ENCODE measurements around the gene MAP10.
A peak's percentile ranks its signal among the peaks of the same experiment; 100 is the strongest.

Gene MAP10, protein sequence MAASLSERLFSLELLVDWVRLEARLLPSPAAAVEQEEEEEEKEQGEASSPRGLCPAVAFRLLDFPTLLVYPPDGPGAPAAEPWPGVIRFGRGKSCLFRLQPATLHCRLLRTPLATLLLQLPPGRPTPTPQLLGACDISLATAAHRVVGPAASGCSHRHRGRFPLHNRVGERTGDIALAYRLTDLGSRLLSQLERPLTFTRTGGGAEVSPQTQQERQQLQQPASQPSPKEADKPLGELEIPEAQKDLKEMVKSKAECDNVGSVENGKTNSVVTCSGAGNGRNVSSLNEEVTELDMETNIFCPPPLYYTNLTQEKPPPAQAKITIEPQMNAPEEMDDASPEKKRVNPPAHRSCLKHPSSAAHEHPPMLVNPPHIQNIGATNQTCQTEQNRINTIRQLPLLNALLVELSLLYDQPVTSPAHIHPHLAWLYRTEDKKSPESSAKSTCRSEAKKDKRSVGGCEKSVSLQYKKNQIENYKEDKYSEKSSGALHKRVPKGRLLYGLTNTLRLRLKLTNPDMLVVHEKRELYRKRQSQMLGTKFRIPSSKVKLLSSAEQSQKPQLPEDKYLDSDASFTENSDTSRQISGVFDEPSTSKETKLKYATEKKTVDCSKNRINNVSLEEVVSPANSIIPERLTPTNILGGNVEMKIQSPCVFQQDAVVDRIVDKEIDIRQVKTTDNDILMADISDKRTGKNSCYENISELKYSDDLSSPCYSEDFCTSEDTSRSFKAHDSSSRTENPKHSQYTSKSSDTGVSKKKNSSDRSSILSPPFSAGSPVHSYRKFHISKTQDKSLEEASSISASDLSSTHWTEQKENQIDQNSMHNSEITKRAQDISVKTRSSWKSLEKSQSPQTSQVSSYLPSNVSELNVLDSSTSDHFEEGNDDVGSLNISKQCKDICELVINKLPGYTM

GRCh38 chr1:232805269-232806185 lies at the start of gene MAP10:
Gene MAP10 (plus strand): TSS chr1:232805416. CDS start chr1:232805450, 34 bp downstream.
- no peaks in the 10 kb centered on the region for H3K9me3 ChIP-seq (ENCODE audit: control insufficient read depth in 1 of 2, low read length in 2 of 2)
- H3K27me3 ChIP-seq (ENCODE audit: control insufficient read depth in 1 of 2, insufficient read depth in 2 of 2, low read length in 2 of 2) = no peaks in the 10 kb centered on the region
- peaks cover 8 to 23% of the 10 kb centered on the region in 2 donors for H3K4me1 ChIP-seq (ENCODE audit: control insufficient read depth in 1 of 2, insufficient read depth in 2 of 2, low read length in 2 of 2)
- peak within 1 kb of the TSS; percentile 83 to 85 for H3K4me3 ChIP-seq (ENCODE audit: low read depth in 1 of 2, low read length in 2 of 2)
- peak within 1 kb of the TSS; percentile 40 for H3K27ac ChIP-seq (ENCODE audit: low read depth, low read length)
- peak within 1 kb of the TSS; percentile 67 to 80 for H3K9ac ChIP-seq (ENCODE audit: low read depth in 1 of 2, low read length in 2 of 2)
- H3K36me3 ChIP-seq (ENCODE audit: control insufficient read depth in 1 of 2, insufficient read depth in 2 of 2, low read length in 2 of 2) = no peaks in the 10 kb centered on the region

GRCh38 chr1:232764458-232765251 lies 40.6 kb upstream of the MAP10 start:
- Histone ChIP-seq H3K27me3 (ENCODE audit: control insufficient read depth in 1 of 2, insufficient read depth in 2 of 2, low read length in 2 of 2) (no peaks in the 10 kb centered on the region), H3K9ac (ENCODE audit: low read depth in 1 of 2, low read length in 2 of 2) (no peak overlapping the region), H3K4me1 (ENCODE audit: control insufficient read depth in 1 of 2, insufficient read depth in 2 of 2, low read length in 2 of 2) (peaks cover 31 to 41% of the 10 kb centered on the region in 2 donors), H3K36me3 (ENCODE audit: control insufficient read depth in 1 of 2, insufficient read depth in 2 of 2, low read length in 2 of 2) (no peaks in the 10 kb centered on the region), H3K9me3 (ENCODE audit: control insufficient read depth in 1 of 2, low read length in 2 of 2) (peaks cover 0 to 12% of the 10 kb centered on the region in 2 donors), H3K4me3 (ENCODE audit: low read depth in 1 of 2, low read length in 2 of 2) (peak overlapping the region in 1 of 2 donors; percentile 12), H3K27ac (ENCODE audit: low read depth, low read length) (no peak overlapping the region)

- Histone ChIP-seq H3K36me3 (ENCODE audit: control insufficient read depth in 1 of 2, insufficient read depth in 2 of 2, low read length in 2 of 2) (no peaks in the 10 kb centered on the region), H3K4me3 (ENCODE audit: low read depth in 1 of 2, low read length in 2 of 2) (no peak overlapping the region), H3K27me3 (ENCODE audit: control insufficient read depth in 1 of 2, insufficient read depth in 2 of 2, low read length in 2 of 2) (no peaks in the 10 kb centered on the region), H3K27ac (ENCODE audit: low read depth, low read length) (no peak overlapping the region), H3K4me1 (ENCODE audit: control insufficient read depth in 1 of 2, insufficient read depth in 2 of 2, low read length in 2 of 2) (peaks cover 31 to 41% of the 10 kb centered on the region in 2 donors), H3K9ac (ENCODE audit: low read depth in 1 of 2, low read length in 2 of 2) (no peak overlapping the region), H3K9me3 (ENCODE audit: control insufficient read depth in 1 of 2, low read length in 2 of 2) (peaks cover 0 to 12% of the 10 kb centered on the region in 2 donors)
Observed at GRCh38 chr1:232765542-232765941, 39.7 kb upstream of the MAP10 start.

- Histone ChIP-seq H3K9me3 (ENCODE audit: control insufficient read depth in 1 of 2, low read length in 2 of 2) (peaks cover 0 to 12% of the 10 kb centered on the region in 2 donors), H3K4me1 (ENCODE audit: control insufficient read depth in 1 of 2, insufficient read depth in 2 of 2, low read length in 2 of 2) (peaks cover 31 to 41% of the 10 kb centered on the region in 2 donors), H3K27me3 (ENCODE audit: control insufficient read depth in 1 of 2, insufficient read depth in 2 of 2, low read length in 2 of 2) (no peaks in the 10 kb centered on the region), H3K36me3 (ENCODE audit: control insufficient read depth in 1 of 2, insufficient read depth in 2 of 2, low read length in 2 of 2) (no peaks in the 10 kb centered on the region), H3K4me3 (ENCODE audit: low read depth in 1 of 2, low read length in 2 of 2) (no peak overlapping the region), H3K9ac (ENCODE audit: low read depth in 1 of 2, low read length in 2 of 2) (no peak overlapping the region), H3K27ac (ENCODE audit: low read depth, low read length) (no peak overlapping the region)
Observed at GRCh38 chr1:232766241-232766890, 38.9 kb upstream of the MAP10 start.

DNA sequence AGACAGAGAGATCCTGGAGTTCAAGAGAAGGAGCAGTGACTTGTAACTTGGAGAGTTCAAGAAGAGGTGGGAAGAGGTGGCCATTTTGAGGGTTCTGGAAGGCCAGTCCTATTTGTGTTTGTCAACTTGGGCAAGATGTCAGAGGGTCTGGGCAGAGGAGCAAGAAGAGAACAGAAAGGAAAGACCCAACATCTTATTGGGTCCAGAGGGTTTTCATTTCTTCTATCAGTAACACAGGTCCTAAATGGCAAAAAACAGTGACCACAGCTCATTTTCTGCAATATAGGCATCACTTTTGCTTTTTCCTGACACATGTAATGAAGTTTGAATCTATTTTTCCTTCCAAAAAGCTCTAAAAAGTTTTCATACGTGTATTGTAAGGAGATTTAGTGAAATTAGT lies 38.3 kb upstream of the MAP10 start:
- Histone ChIP-seq H3K4me1 (ENCODE audit: control insufficient read depth in 1 of 2, insufficient read depth in 2 of 2, low read length in 2 of 2) (peaks cover 31 to 41% of the 10 kb centered on the region in 2 donors), H3K9me3 (ENCODE audit: control insufficient read depth in 1 of 2, low read length in 2 of 2) (peaks cover 0 to 12% of the 10 kb centered on the region in 2 donors), H3K36me3 (ENCODE audit: control insufficient read depth in 1 of 2, insufficient read depth in 2 of 2, low read length in 2 of 2) (no peaks in the 10 kb centered on the region), H3K27me3 (ENCODE audit: control insufficient read depth in 1 of 2, insufficient read depth in 2 of 2, low read length in 2 of 2) (no peaks in the 10 kb centered on the region), H3K9ac (ENCODE audit: low read depth in 1 of 2, low read length in 2 of 2) (no peak overlapping the region), H3K27ac (ENCODE audit: low read depth, low read length) (peak overlapping the region; percentile 16), H3K4me3 (ENCODE audit: low read depth in 1 of 2, low read length in 2 of 2) (no peak overlapping the region)

DNA sequence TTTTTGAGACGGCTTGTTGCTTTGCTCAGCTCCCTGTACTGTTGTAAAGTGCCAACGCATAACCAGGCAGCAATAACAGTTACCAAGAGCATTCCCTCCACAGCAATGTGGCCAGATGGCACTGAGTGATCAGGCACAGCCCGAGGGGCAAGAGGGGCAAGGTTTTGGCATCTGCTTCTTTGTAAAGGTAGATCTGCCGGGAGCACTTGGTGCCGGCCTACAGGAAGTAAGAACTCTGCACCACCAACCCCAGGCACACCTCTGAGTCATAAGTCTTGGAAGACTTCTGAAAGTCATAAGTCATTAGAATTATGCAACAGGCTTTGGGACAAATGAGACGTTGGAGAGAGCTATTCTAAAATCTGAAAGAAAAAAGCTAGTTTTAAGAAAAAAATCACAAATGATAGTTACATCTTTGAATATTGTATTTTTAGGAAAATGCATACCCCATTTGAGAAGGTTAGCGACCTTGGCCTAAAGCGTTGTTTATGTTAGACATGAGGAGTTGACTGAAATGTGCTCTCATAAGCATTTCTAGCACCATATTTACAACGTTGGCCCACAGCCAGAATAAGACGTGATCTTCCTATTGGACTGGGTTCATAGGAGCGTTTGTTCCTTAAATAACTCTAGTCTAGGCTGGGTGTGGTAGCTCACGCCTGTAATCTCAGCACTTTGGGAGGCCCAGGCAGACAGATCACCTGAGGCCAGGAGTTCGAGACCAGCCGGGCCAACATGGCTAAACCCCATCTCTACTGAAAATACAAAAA lies 37.7 kb upstream of the MAP10 start:
- H3K27ac ChIP-seq (ENCODE audit: low read depth, low read length) = peak overlapping the region; percentile 16
- no peaks in the 10 kb centered on the region for H3K27me3 ChIP-seq (ENCODE audit: control insufficient read depth in 1 of 2, insufficient read depth in 2 of 2, low read length in 2 of 2)
- no peak overlapping the region for H3K9ac ChIP-seq (ENCODE audit: low read depth in 1 of 2, low read length in 2 of 2)

DNA sequence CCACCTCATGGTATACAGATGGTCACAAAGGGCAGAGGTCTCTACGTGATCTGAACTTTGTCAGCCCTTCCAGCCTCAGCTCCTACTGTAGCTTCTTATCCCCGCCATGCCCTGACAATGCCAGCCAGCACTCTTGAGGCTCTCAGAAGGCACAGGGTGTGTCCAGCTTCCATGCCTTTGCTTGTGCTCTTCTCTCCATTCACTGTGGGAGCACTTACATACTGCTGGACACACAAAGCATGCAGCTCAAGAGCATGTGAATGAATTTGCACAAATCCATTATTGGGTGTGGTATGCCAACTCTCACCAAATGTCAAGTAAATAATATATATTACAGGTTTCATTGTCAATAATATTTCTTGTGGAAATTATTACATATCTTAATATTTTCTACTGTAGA lies 36.4 kb upstream of the MAP10 start:
- Histone ChIP-seq H3K4me3 (ENCODE audit: low read depth in 1 of 2, low read length in 2 of 2) (no peak overlapping the region), H3K27me3 (ENCODE audit: control insufficient read depth in 1 of 2, insufficient read depth in 2 of 2, low read length in 2 of 2) (no peaks in the 10 kb centered on the region), H3K9ac (ENCODE audit: low read depth in 1 of 2, low read length in 2 of 2) (no peak overlapping the region), H3K4me1 (ENCODE audit: control insufficient read depth in 1 of 2, insufficient read depth in 2 of 2, low read length in 2 of 2) (peaks cover 31 to 41% of the 10 kb centered on the region in 2 donors), H3K27ac (ENCODE audit: low read depth, low read length) (no peak overlapping the region), H3K9me3 (ENCODE audit: control insufficient read depth in 1 of 2, low read length in 2 of 2) (peaks cover 0 to 1% of the 10 kb centered on the region in 2 donors), H3K36me3 (ENCODE audit: control insufficient read depth in 1 of 2, insufficient read depth in 2 of 2, low read length in 2 of 2) (no peaks in the 10 kb centered on the region)

More for the DNA sequence above, 37.7 kb upstream of the MAP10 start:
- no peaks in the 10 kb centered on the region for H3K36me3 ChIP-seq (ENCODE audit: control insufficient read depth in 1 of 2, insufficient read depth in 2 of 2, low read length in 2 of 2)
- peaks cover 0 to 12% of the 10 kb centered on the region in 2 donors for H3K9me3 ChIP-seq (ENCODE audit: control insufficient read depth in 1 of 2, low read length in 2 of 2)
- H3K4me1 ChIP-seq (ENCODE audit: control insufficient read depth in 1 of 2, insufficient read depth in 2 of 2, low read length in 2 of 2) = peaks cover 31 to 41% of the 10 kb centered on the region in 2 donors
- H3K4me3 ChIP-seq (ENCODE audit: low read depth in 1 of 2, low read length in 2 of 2) = no peak overlapping the region

GRCh38 chr1:232769733-232770132 lies 35.5 kb upstream of the MAP10 start:
- Histone ChIP-seq H3K27me3 (ENCODE audit: control insufficient read depth in 1 of 2, insufficient read depth in 2 of 2, low read length in 2 of 2) (no peaks in the 10 kb centered on the region), H3K9me3 (ENCODE audit: control insufficient read depth in 1 of 2, low read length in 2 of 2) (no peaks in the 10 kb centered on the region), H3K4me1 (ENCODE audit: control insufficient read depth in 1 of 2, insufficient read depth in 2 of 2, low read length in 2 of 2) (peaks cover 28 to 34% of the 10 kb centered on the region in 2 donors), H3K9ac (ENCODE audit: low read depth in 1 of 2, low read length in 2 of 2) (no peak overlapping the region), H3K4me3 (ENCODE audit: low read depth in 1 of 2, low read length in 2 of 2) (no peak overlapping the region), H3K27ac (ENCODE audit: low read depth, low read length) (no peak overlapping the region), H3K36me3 (ENCODE audit: control insufficient read depth in 1 of 2, insufficient read depth in 2 of 2, low read length in 2 of 2) (no peaks in the 10 kb centered on the region)
